ENCODE measurements around the gene RETREG2. TPM values are rescaled to one million over a fixed set of nuclear protein-coding genes. Genes with fewer than 3 reads are reported as not detected.

The RETREG2 gene
- total and polyA plus RNA-seq, 2 of the 8 experiments (the other 6 are each of a cell fraction or from before 2014, with no cell fraction given): 51.3 to 67.4 TPM

- TF ChIP-seq HDAC2 (IDR thresholded peaks at IDR 0.05; ENCODE audit: borderline replicate concordance in 1 of 2, low read depth in 2 of 2, low read length in 2 of 2) (0 out of 4 replicates have a peak, but pooled peaks of 1 of the 2 experiments have one; percentile 50), POU5F1 (IDR thresholded peaks at IDR 0.05; ENCODE audit: low read depth, low read length) (no peak)
These were observed 501 bp downstream of the RETREG2 start (continued) for GRCh38 chr2:219178377-219179175.

Measured in H1 (cell line).